ENCODE data around the gene BMERB1. TPM values are rescaled to one million over a fixed set of nuclear protein-coding genes. Genes with fewer than 3 reads are reported as not detected.

BMERB1 gene
- total and polyA plus RNA-seq, 9 of the 15 experiments (the other 6 are each of a cell fraction or from before 2014, with no cell fraction given): 0.29 to 2.9 (median 0.94) TPM

GRCh38 chr16:15529673-15530072 lies 95.3 kb downstream of the BMERB1 start:
- in situ Hi-C loops (cut with MboI) (no loop called here), intact Hi-C loops (cut with micrococcal nuclease) (no loop called here)
- POLR2A ChIA-PET: interaction anchor here (0.7 to 1.1 kb wide), 2 partner anchors 38 to 113 kb away, joined by 3 to 5 read pairs; no protein-coding TSS in a partner anchor
- Histone ChIP-seq H3K4me1 (replicated peaks in 1 of 2; ENCODE audit: control insufficient read depth in 2 of 2, insufficient read depth in 2 of 2, low read length in 2 of 2) (no peaks in the 10 kb centered on the region; a peak in 1 of 5 replicates), H3K4me2 (ENCODE audit: insufficient read depth, low read length) (no peak overlapping the region), H2AFZ (ENCODE audit: low read depth, low read length) (peak overlapping the region; percentile 82), H3K27ac (ENCODE audit: extremely low read depth, low read depth, low read length) (no peak overlapping the region; the same call in 2 of the 3 replicates), H3K9me3 (replicated peaks; ENCODE audit: control insufficient read depth, insufficient read depth, low read depth, low read length) (no peaks in the 10 kb centered on the region), H3K9ac (ENCODE audit: insufficient read depth in 1 of 2, low read depth in 2 of 2, low read length in 2 of 2) (no peak overlapping the region; a peak in 1 of 4 replicates), H3K9me1 (ENCODE audit: control insufficient read depth, insufficient read depth, low read length) (no peaks in the 10 kb centered on the region), H4K20me1 (replicated peaks; ENCODE audit: control insufficient read depth, insufficient read depth, low read length) (no peaks in the 10 kb centered on the region), H3K36me3 (ENCODE audit: control insufficient read depth, insufficient read depth, low read length) (no peaks in the 10 kb centered on the region), H3K79me2 (ENCODE audit: control insufficient read depth, insufficient read depth, low read length) (no peaks in the 10 kb centered on the region), H3K4me3 (no peak overlapping the region), H3K27me3 (ENCODE audit: control insufficient read depth in 2 of 2, insufficient read depth in 2 of 2, low read length in 2 of 2) (no peaks in the 10 kb centered on the region)
- CTCF ChIA-PET (ENCODE audit: low intra/inter-chr PET ratio): no interaction called here
- DNase-seq (ENCODE audit: extremely low read depth in 1 of 4, low spot score in 3 of 4): no peak
- FAIRE-seq: no peak
- WGBS (ENCODE audit: insufficient coverage, low coverage, missing lambda C conversion rate): 30% methylated on average over 5 of the region's 5 CpGs
- ATAC-seq: peak; percentile 23; the same call in 1 of the 3 replicates
- no TSS peak for BruUV-seq (replicated peaks)
- no peak for TF ChIP-seq TAL1 (IDR thresholded peaks at IDR 0.05)
- TF ChIP-seq BCOR (IDR thresholded peaks at IDR 0.05): no peak
- TF ChIP-seq, protein P1, sequence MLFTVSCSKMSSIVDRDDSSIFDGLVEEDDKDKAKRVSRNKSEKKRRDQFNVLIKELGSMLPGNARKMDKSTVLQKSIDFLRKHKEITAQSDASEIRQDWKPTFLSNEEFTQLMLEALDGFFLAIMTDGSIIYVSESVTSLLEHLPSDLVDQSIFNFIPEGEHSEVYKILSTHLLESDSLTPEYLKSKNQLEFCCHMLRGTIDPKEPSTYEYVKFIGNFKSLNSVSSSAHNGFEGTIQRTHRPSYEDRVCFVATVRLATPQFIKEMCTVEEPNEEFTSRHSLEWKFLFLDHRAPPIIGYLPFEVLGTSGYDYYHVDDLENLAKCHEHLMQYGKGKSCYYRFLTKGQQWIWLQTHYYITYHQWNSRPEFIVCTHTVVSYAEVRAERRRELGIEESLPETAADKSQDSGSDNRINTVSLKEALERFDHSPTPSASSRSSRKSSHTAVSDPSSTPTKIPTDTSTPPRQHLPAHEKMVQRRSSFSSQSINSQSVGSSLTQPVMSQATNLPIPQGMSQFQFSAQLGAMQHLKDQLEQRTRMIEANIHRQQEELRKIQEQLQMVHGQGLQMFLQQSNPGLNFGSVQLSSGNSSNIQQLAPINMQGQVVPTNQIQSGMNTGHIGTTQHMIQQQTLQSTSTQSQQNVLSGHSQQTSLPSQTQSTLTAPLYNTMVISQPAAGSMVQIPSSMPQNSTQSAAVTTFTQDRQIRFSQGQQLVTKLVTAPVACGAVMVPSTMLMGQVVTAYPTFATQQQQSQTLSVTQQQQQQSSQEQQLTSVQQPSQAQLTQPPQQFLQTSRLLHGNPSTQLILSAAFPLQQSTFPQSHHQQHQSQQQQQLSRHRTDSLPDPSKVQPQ (CRISPR knock-in tag; IDR thresholded peaks at IDR 0.05; ENCODE audit: borderline replicate concordance): no peak
- TF ChIP-seq, protein P2, sequence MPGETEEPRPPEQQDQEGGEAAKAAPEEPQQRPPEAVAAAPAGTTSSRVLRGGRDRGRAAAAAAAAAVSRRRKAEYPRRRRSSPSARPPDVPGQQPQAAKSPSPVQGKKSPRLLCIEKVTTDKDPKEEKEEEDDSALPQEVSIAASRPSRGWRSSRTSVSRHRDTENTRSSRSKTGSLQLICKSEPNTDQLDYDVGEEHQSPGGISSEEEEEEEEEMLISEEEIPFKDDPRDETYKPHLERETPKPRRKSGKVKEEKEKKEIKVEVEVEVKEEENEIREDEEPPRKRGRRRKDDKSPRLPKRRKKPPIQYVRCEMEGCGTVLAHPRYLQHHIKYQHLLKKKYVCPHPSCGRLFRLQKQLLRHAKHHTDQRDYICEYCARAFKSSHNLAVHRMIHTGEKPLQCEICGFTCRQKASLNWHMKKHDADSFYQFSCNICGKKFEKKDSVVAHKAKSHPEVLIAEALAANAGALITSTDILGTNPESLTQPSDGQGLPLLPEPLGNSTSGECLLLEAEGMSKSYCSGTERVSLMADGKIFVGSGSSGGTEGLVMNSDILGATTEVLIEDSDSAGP (CRISPR knock-in tag; IDR thresholded peaks at IDR 0.05): no peak
- no peak for TF ChIP-seq IRF1 (CRISPR knock-in tag; IDR thresholded peaks at IDR 0.05; ENCODE audit: borderline replicate concordance)
- TF ChIP-seq ZBTB11 (CRISPR knock-in tag; IDR thresholded peaks at IDR 0.05): no peak
- TF ChIP-seq, protein P3, sequence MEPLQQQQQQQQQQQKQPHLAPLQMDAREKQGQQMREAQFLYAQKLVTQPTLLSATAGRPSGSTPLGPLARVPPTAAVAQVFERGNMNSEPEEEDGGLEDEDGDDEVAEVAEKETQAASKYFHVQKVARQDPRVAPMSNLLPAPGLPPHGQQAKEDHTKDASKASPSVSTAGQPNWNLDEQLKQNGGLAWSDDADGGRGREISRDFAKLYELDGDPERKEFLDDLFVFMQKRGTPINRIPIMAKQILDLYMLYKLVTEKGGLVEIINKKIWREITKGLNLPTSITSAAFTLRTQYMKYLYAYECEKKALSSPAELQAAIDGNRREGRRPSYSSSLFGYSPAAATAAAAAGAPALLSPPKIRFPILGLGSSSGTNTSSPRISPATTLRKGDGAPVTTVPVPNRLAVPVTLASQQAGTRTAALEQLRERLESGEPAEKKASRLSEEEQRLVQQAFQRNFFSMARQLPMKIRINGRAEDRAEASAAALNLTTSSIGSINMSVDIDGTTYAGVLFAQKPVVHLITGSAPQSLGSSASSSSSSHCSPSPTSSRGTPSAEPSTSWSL (CRISPR knock-in tag; IDR thresholded peaks at IDR 0.05; ENCODE audit: borderline replicate concordance): no peak

Measured in K562 (cell line).